Panc1 (cell line): Measurements from ENCODE around the gene ERGIC1. TPM values are rescaled to one million over a fixed set of nuclear protein-coding genes. Genes with fewer than 3 reads are reported as not detected.

Experiments
- ATAC-seq: fragments of 200-7000 bp; cut with Tn5 transposase; 2 replicates; pipeline ENCODE4 v1.9.1; 2020; ENCODE audit warnings: mild to moderate bottlenecking, moderate library complexity
- BruUV-seq: library from RNA; stranded (reverse); fragments of 400-500 nt; replicated peaks from 2 replicates; lab custom pipeline; 2021; lab: Mats Ljungman, UMichigan
- CTCF ChIA-PET: fragments of 300-600 bp; sonication (Branson Sonifier 250); formaldehyde crosslinking; loops from one replicate; lab custom pipeline; 2022; ENCODE audit warnings: antibody characterized with exemption; lab: Charles Lee
- POLR2A ChIA-PET: fragments of 300-600 bp; sonication (Branson Sonifier 250); formaldehyde crosslinking; loops from one replicate; lab custom pipeline; 2022; ENCODE audit warnings: antibody characterized with exemption; lab: Charles Lee
- DNase-seq: peaks from one replicate; pipeline ENCODE4 v3.0.0-alpha.2; 2010; ENCODE audit warnings: low read depth, low spot score
- H3K27ac ChIP-seq: 2 replicates; pipeline ENCODE4 v1.5.1; 2011; ENCODE audit warnings: mild to moderate bottlenecking, low read length, inconsistent platforms
- H3K27me3 ChIP-seq: fragments of 200-500 bp; sonication (Bioruptor generic); 2 replicates; pipeline ENCODE4 v1.6.0; 2014; ENCODE audit warnings: low read length, inconsistent platforms; ENCODE audit not compliant: control insufficient read depth, insufficient read depth
- H3K36me3 ChIP-seq: fragments of 200-500 bp; sonication (Bioruptor generic); 2 replicates; pipeline ENCODE4 v1.5.1; 2014; ENCODE audit warnings: inconsistent platforms, mild to moderate bottlenecking, low read length, moderate library complexity; ENCODE audit not compliant: control insufficient read depth, insufficient read depth
- H3K4me1 ChIP-seq: 2 replicates; pipeline ENCODE4 v1.5.1; 2011; ENCODE audit warnings: inconsistent platforms, mild to moderate bottlenecking, low read length, moderate library complexity; ENCODE audit not compliant: control insufficient read depth, insufficient read depth
- H3K4me3 ChIP-seq, 2 experiments: 2 replicates each; pipeline ENCODE4 v1.5.1; 2011 to 2012; ENCODE audit warnings: low read depth in 2 of 2, low read length in 2 of 2, mild to moderate bottlenecking in 2 of 2, inconsistent platforms in 1 of 2, moderate library complexity in 1 of 2
- H3K9me3 ChIP-seq: fragments of 200-500 bp; sonication (Bioruptor generic); 2 replicates; pipeline ENCODE4 v1.5.1; 2014; ENCODE audit warnings: low read depth, mild to moderate bottlenecking, inconsistent platforms, low read length, moderate library complexity; ENCODE audit not compliant: control insufficient read depth, insufficient read depth
- CTCF ChIP-seq: fragments of 450-650 bp; IDR thresholded peaks from 2 replicates; pipeline ENCODE4 v1.5.1; 2017; ENCODE audit warnings: mild to moderate bottlenecking
- SIN3A ChIP-seq: IDR thresholded peaks from 2 replicates; pipeline ENCODE4 v1.6.1; 2012; ENCODE audit warnings: low read depth, mild to moderate bottlenecking, low read length, moderate library complexity, borderline replicate concordance; ENCODE audit not compliant: insufficient read depth
- TCF7L2 ChIP-seq: IDR thresholded peaks from 2 replicates; pipeline ENCODE4 v1.6.1; 2011; ENCODE audit warnings: mild to moderate bottlenecking, low read depth, low read length, inconsistent platforms
- in situ Hi-C: cut with HindIII; loops from 2 replicates; pipeline ENCODE4 v1.10.0; 2016; ENCODE audit warnings: low sequenced_read_pairs, low pct_unique_long_range_greater_than_20kb
- intact Hi-C: fragments of 100-400 bp; cut with micrococcal nuclease; formaldehyde crosslinking; loops from one replicate; pipeline ENCODE4 v1.10.0; 2022; ENCODE audit not compliant: unreplicated experiment
- total RNA-seq: library from RNA; stranded (reverse); gene quantifications from one replicate; pipeline ENCODE4 v1.2.1, GENCODE V29; 2021; ENCODE audit not compliant: unreplicated experiment
- TF ChIP-seq, protein P1 (sequence below), 2 experiments: IDR thresholded peaks; 2 replicates each; pipeline ENCODE4 v1.6.1; 2011 to 2012; ENCODE audit warnings: low read depth in 2 of 2, control low read depth in 1 of 2, low read length in 1 of 2, mild to moderate bottlenecking in 1 of 2, moderate library complexity in 1 of 2; ENCODE audit not compliant: insufficient read depth in 1 of 2

The ERGIC1 gene
- total RNA-seq, 1 experiment from 2014 or later, result 206 TPM

DNA sequence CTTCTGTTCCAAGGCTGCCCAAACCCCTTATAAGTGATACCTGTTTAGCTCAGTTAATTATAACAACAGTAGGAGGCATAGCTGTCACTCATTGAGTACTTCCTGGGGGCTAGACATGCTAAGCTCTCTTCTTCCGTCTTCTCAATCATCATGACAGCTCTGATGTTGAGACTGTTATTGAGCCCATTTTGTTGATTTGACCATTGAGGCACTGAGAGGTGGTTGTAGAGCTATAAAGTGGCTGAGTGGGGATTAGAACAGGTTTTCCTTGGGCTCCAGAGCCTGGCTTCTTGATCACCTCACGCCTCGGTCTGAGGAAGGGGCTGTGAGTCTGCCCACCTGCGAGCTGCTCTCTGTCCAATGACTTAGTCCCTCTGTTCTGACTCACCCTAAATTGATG lies 99.2 kb downstream of the ERGIC1 start:
- no TSS peak for BruUV-seq
- POLR2A ChIA-PET, result no interaction called here

DNA sequence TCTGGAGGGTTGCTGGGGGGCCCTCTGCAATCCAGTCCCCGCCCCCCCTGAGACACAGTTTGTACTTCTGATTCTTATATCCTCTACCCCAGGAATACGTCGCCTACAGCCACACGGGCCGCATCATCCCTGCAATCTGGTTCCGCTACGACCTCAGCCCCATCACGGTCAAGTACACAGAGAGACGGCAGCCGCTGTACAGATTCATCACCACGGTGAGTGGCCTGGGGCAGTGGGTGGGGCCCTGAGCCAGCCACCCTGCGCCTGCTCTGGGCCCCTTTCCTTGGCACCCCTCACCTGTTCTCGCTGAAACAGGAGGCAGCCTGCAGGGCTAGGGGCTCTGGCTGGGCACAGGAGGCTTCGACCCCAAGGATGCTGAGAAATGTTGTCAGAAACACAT lies 101.0 kb downstream of the ERGIC1 start:
- Histone ChIP-seq H3K9me3 (no peaks in the 10 kb centered on the region), H3K27ac (no peak overlapping the region), H3K4me1 (peaks cover 19% of the 10 kb centered on the region), H3K27me3 (no peaks in the 10 kb centered on the region), H3K36me3 (no peaks in the 10 kb centered on the region), H3K4me3 (no peak overlapping the region)
- CTCF ChIA-PET, result interaction anchor here (1.2 kb wide), 1 partner anchor 24 kb away, joined by 4 read pairs; no protein-coding TSS in a partner anchor
- in situ Hi-C loops (no loop called here), intact Hi-C loops (no loop called here)
- POLR2A ChIA-PET, result interaction anchor here (0.6 kb wide), 1 partner anchor 95 kb away, joined by 6 read pairs; no protein-coding TSS in a partner anchor
- TF ChIP-seq, protein P1, sequence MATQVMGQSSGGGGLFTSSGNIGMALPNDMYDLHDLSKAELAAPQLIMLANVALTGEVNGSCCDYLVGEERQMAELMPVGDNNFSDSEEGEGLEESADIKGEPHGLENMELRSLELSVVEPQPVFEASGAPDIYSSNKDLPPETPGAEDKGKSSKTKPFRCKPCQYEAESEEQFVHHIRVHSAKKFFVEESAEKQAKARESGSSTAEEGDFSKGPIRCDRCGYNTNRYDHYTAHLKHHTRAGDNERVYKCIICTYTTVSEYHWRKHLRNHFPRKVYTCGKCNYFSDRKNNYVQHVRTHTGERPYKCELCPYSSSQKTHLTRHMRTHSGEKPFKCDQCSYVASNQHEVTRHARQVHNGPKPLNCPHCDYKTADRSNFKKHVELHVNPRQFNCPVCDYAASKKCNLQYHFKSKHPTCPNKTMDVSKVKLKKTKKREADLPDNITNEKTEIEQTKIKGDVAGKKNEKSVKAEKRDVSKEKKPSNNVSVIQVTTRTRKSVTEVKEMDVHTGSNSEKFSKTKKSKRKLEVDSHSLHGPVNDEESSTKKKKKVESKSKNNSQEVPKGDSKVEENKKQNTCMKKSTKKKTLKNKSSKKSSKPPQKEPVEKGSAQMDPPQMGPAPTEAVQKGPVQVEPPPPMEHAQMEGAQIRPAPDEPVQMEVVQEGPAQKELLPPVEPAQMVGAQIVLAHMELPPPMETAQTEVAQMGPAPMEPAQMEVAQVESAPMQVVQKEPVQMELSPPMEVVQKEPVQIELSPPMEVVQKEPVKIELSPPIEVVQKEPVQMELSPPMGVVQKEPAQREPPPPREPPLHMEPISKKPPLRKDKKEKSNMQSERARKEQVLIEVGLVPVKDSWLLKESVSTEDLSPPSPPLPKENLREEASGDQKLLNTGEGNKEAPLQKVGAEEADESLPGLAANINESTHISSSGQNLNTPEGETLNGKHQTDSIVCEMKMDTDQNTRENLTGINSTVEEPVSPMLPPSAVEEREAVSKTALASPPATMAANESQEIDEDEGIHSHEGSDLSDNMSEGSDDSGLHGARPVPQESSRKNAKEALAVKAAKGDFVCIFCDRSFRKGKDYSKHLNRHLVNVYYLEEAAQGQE (IDR thresholded peaks at IDR 0.05; ENCODE audit: insufficient read depth in 1 of 2, low read depth in 2 of 2, low read length in 1 of 2), result no peak
- no TSS peak for BruUV-seq
- ATAC-seq (no peak), DNase-seq (no peak)

More for the DNA sequence above, 99.2 kb downstream of the ERGIC1 start:
- Histone ChIP-seq H3K9me3 (no peaks in the 10 kb centered on the region), H3K27ac (peak overlapping the region; percentile 23; the same call in 1 of the 2 replicates), H3K4me3 (no peak overlapping the region), H3K27me3 (no peaks in the 10 kb centered on the region), H3K4me1 (peaks cover 19% of the 10 kb centered on the region), H3K36me3 (no peaks in the 10 kb centered on the region)
- in situ Hi-C loops (no loop called here), intact Hi-C loops (loop anchor here (2.0 to 5.0 kb wide), 2 partner anchors 64 to 161 kb away; partner anchors contain the start of gene DUSP1)
- no peak for ATAC-seq
- no peak for TF ChIP-seq SIN3A
- TF ChIP-seq, protein P1 (IDR thresholded peaks at IDR 0.05; ENCODE audit: insufficient read depth in 1 of 2, low read depth in 2 of 2, low read length in 1 of 2), result no peak
- no peak for TF ChIP-seq CTCF
- TF ChIP-seq TCF7L2, result no peak
- no peak for DNase-seq
- CTCF ChIA-PET, result interaction anchor here (1.0 to 2.4 kb wide), 4 partner anchors 216 to 226 kb away, joined by 3 to 14 read pairs (median 8); no protein-coding TSS in a partner anchor
